HL-60 (cell line): ENCODE measurements around the gene TGM2.

ENCODE experiments used
- GABPA ChIP-seq: IDR thresholded peaks from 2 replicates; pipeline ENCODE4 v1.6.1; 2012; ENCODE audit warnings: low read depth
- POLR2AphosphoS5 ChIP-seq: IDR thresholded peaks from 2 replicates; pipeline ENCODE4 v1.6.1; 2012; ENCODE audit warnings: low read depth
- TF ChIP-seq, protein P1 (sequence below): IDR thresholded peaks from one replicate; pipeline ENCODE4 v1.5.1; 2011; ENCODE audit warnings: low read length, control low read depth, inconsistent platforms; ENCODE audit not compliant: insufficient read depth
- TF ChIP-seq, protein P2 (sequence below): IDR thresholded peaks from 2 replicates; pipeline ENCODE4 v1.6.1; 2012; ENCODE audit warnings: low read depth; ENCODE audit not compliant: insufficient replicate concordance

DNA sequence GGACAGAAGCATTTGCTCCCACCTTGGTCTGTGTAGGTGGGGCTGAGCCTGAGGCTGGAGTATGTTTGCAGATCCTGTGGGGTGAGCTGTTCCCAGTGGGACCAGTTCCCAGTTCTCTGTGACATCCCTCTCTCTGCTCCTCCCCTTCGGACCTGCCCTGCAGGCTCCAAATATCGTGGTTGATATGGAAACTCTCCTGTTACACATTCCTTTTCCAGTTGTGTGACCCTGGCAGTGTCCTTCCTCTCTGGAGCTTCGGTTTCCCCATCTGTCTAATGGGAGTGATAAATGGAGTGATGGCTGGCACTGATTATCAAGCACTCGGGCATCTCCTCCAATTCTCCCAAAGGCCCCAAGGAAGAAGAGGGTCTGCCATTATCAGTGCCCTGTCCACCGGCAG is 15.7 kb upstream of the TGM2 start:
- TF ChIP-seq, protein P1, sequence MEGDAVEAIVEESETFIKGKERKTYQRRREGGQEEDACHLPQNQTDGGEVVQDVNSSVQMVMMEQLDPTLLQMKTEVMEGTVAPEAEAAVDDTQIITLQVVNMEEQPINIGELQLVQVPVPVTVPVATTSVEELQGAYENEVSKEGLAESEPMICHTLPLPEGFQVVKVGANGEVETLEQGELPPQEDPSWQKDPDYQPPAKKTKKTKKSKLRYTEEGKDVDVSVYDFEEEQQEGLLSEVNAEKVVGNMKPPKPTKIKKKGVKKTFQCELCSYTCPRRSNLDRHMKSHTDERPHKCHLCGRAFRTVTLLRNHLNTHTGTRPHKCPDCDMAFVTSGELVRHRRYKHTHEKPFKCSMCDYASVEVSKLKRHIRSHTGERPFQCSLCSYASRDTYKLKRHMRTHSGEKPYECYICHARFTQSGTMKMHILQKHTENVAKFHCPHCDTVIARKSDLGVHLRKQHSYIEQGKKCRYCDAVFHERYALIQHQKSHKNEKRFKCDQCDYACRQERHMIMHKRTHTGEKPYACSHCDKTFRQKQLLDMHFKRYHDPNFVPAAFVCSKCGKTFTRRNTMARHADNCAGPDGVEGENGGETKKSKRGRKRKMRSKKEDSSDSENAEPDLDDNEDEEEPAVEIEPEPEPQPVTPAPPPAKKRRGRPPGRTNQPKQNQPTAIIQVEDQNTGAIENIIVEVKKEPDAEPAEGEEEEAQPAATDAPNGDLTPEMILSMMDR = no peak
- TF ChIP-seq GABPA = no peak
- TF ChIP-seq POLR2AphosphoS5 = no peak
- TF ChIP-seq, protein P2, sequence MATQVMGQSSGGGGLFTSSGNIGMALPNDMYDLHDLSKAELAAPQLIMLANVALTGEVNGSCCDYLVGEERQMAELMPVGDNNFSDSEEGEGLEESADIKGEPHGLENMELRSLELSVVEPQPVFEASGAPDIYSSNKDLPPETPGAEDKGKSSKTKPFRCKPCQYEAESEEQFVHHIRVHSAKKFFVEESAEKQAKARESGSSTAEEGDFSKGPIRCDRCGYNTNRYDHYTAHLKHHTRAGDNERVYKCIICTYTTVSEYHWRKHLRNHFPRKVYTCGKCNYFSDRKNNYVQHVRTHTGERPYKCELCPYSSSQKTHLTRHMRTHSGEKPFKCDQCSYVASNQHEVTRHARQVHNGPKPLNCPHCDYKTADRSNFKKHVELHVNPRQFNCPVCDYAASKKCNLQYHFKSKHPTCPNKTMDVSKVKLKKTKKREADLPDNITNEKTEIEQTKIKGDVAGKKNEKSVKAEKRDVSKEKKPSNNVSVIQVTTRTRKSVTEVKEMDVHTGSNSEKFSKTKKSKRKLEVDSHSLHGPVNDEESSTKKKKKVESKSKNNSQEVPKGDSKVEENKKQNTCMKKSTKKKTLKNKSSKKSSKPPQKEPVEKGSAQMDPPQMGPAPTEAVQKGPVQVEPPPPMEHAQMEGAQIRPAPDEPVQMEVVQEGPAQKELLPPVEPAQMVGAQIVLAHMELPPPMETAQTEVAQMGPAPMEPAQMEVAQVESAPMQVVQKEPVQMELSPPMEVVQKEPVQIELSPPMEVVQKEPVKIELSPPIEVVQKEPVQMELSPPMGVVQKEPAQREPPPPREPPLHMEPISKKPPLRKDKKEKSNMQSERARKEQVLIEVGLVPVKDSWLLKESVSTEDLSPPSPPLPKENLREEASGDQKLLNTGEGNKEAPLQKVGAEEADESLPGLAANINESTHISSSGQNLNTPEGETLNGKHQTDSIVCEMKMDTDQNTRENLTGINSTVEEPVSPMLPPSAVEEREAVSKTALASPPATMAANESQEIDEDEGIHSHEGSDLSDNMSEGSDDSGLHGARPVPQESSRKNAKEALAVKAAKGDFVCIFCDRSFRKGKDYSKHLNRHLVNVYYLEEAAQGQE = no peak
